Measurements from ENCODE around the gene OR2D2.
A peak's percentile ranks its signal among the peaks of the same experiment; 100 is the strongest.

The OR2D2 gene

GRCh38 chr11:6926208-6927029 is 34.1 kb upstream of the OR2D2 start, which contains the start of gene ZNF215:
Gene ZNF215, plus strand, starts transcription at chr11:6926426. Its CDS starts 5,847 bp downstream, at chr11:6932273.
- ChIA-PET POLR2A (interaction anchor here (1.0 to 1.5 kb wide), 11 partner anchors 13 to 588 kb away, joined by 3 to 8 read pairs (median 4); partner anchors contain the start of genes NLRP14, PPFIBP2 and ZNF214), CTCF (interaction anchor here (0.6 kb wide), 1 partner anchor 249 kb away, joined by 5 read pairs; no protein-coding TSS in a partner anchor)
- TF ChIP-seq L3MBTL2 (conservative IDR thresholded peaks at IDR 0.05) (peak; percentile 83), HDGF (IDR thresholded peaks at IDR 0.05; ENCODE audit: borderline replicate concordance) (no peak)
- peak; percentile 86 for DNase-seq (ENCODE audit: extremely low spot score)

GRCh38 chr11:6925636-6926207 is 33.4 kb upstream of the OR2D2 start:
- ChIA-PET CTCF (no interaction called here), POLR2A (interaction anchor here (1.0 to 1.5 kb wide), 8 partner anchors 13 to 95 kb away, joined by 3 to 8 read pairs (median 4); partner anchors contain the start of genes NLRP14 and ZNF214)
- no peak for TF ChIP-seq ELF4 (IDR thresholded peaks at IDR 0.05)
- TF ChIP-seq SP1 (IDR thresholded peaks at IDR 0.05), result no peak
- TF ChIP-seq FOXA1 (IDR thresholded peaks at IDR 0.05), result no peak
- TF ChIP-seq ZNF384 (IDR thresholded peaks at IDR 0.05), result no peak
- TF ChIP-seq BHLHE40 (IDR thresholded peaks at IDR 0.05; ENCODE audit: borderline replicate concordance), result no peak
- no peak for TF ChIP-seq HDGF (IDR thresholded peaks at IDR 0.05; ENCODE audit: borderline replicate concordance)
- TF ChIP-seq L3MBTL2 (conservative IDR thresholded peaks at IDR 0.05), result no peak
- DNase-seq (ENCODE audit: extremely low spot score), result no peak

DNA sequence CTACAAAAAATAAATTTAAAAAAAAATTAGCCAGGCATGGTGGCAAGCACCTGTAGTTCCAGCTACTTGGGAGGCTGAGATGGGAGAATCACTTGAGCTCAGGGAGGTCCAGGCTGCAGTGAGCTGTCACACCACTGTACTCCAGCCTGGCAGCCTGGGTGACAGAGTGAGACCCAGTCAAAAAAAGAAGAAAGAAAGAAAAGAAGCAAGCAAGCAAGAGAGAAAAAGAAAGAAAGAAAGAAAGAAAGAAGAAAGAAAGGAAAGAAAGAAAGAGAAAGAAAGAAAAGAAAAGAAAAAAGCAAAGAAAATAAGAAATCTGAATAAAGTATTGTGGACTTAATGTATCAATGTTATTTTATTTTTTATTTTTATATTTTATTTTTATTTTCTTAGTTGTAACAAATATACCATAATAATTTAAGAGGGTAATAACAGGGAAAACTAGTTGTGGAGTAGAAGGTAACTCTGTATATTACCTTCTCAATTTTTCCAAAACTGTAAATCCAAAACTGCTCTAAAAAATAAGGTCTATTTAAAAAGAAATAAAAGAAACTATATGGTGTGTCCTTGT is 32.8 kb upstream of the OR2D2 start:
- TF ChIP-seq FOXM1 (IDR thresholded peaks at IDR 0.05; ENCODE audit: borderline replicate concordance) (no peak), CTBP1 (IDR thresholded peaks at IDR 0.05; ENCODE audit: borderline replicate concordance) (no peak), SP1 (IDR thresholded peaks at IDR 0.05) (no peak), FOXA1 (IDR thresholded peaks at IDR 0.05) (no peak), L3MBTL2 (conservative IDR thresholded peaks at IDR 0.05) (no peak)
- DNase-seq (ENCODE audit: extremely low spot score), result no peak
- ChIA-PET POLR2A (interaction anchor here (1.4 kb wide), 1 partner anchor 91 kb away, joined by 4 read pairs; no protein-coding TSS in a partner anchor), CTCF (no interaction called here)

DNA sequence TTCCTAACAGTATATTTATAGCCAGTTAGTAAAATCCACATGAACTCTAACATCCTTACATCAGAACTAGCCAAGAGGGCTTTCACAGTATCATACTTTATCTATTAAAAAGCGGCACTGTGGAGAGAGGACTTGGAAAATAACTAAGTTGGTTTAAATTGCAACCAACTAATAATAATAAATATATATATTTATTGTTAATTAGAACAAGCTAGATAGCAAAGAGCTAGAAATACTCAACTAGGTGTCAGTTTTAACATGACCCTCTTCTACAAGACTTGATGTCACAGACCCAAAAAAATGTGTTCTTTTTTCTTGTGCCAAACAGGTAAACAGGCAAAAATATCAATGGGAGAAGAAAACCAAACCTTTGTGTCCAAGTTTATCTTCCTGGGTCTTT is 28.4 kb upstream of the OR2D2 start, which contains the start of gene OR2D3:
TSS of gene OR2D3 (plus strand) at position 301 of the 400 bp plus-strand sequence. CDS start at position 301, 0 bp downstream.
- POLR2A ChIA-PET, result no interaction called here
- CTCF ChIA-PET, result no interaction called here
- DNase-seq (ENCODE audit: extremely low spot score), result no peak
- TF ChIP-seq BHLHE40 (IDR thresholded peaks at IDR 0.05; ENCODE audit: borderline replicate concordance) (no peak), FOXA1 (IDR thresholded peaks at IDR 0.05) (no peak), ZNF384 (IDR thresholded peaks at IDR 0.05) (no peak), TARDBP (IDR thresholded peaks at IDR 0.05) (no peak), L3MBTL2 (conservative IDR thresholded peaks at IDR 0.05) (no peak), ELF4 (IDR thresholded peaks at IDR 0.05) (no peak), NFRKB (IDR thresholded peaks at IDR 0.05) (no peak), HDGF (IDR thresholded peaks at IDR 0.05; ENCODE audit: borderline replicate concordance) (no peak)
- TF ChIP-seq, protein P1, sequence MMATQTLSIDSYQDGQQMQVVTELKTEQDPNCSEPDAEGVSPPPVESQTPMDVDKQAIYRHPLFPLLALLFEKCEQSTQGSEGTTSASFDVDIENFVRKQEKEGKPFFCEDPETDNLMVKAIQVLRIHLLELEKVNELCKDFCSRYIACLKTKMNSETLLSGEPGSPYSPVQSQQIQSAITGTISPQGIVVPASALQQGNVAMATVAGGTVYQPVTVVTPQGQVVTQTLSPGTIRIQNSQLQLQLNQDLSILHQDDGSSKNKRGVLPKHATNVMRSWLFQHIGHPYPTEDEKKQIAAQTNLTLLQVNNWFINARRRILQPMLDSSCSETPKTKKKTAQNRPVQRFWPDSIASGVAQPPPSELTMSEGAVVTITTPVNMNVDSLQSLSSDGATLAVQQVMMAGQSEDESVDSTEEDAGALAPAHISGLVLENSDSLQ (IDR thresholded peaks at IDR 0.05), result no peak

GRCh38 chr11:6919698-6920097 is 27.4 kb upstream of the OR2D2 start:
- DNase-seq (ENCODE audit: extremely low spot score), result no peak
- POLR2A ChIA-PET, result no interaction called here
- CTCF ChIA-PET, result no interaction called here
- no peak for TF ChIP-seq HDGF (IDR thresholded peaks at IDR 0.05; ENCODE audit: borderline replicate concordance)
- no peak for TF ChIP-seq L3MBTL2 (conservative IDR thresholded peaks at IDR 0.05)
- no peak for TF ChIP-seq ELF4 (IDR thresholded peaks at IDR 0.05)
- no peak for TF ChIP-seq TARDBP (IDR thresholded peaks at IDR 0.05)
- TF ChIP-seq, protein P1 (IDR thresholded peaks at IDR 0.05), result no peak
- TF ChIP-seq FOXA1 (IDR thresholded peaks at IDR 0.05), result no peak
- no peak for TF ChIP-seq CTBP1 (IDR thresholded peaks at IDR 0.05; ENCODE audit: borderline replicate concordance)
- TF ChIP-seq NFRKB (IDR thresholded peaks at IDR 0.05), result no peak
- no peak for TF ChIP-seq LEF1 (IDR thresholded peaks at IDR 0.05; ENCODE audit: borderline replicate concordance)
- TF ChIP-seq ZNF384 (IDR thresholded peaks at IDR 0.05), result no peak

GRCh38 chr11:6911948-6912347 is 19.6 kb upstream of the OR2D2 start:
- ChIA-PET CTCF (interaction anchor here (0.6 kb wide), 1 partner anchor 85 kb away, joined by 4 read pairs; no protein-coding TSS in a partner anchor), POLR2A (no interaction called here)
- TF ChIP-seq ARNT (IDR thresholded peaks at IDR 0.05) (no peak), FOXK2 (IDR thresholded peaks at IDR 0.05) (no peak), BHLHE40 (IDR thresholded peaks at IDR 0.05; ENCODE audit: borderline replicate concordance) (no peak), ELF4 (IDR thresholded peaks at IDR 0.05) (no peak), HDGF (IDR thresholded peaks at IDR 0.05; ENCODE audit: borderline replicate concordance) (no peak), ZNF384 (IDR thresholded peaks at IDR 0.05) (no peak), NFRKB (IDR thresholded peaks at IDR 0.05) (no peak), SUZ12 (IDR thresholded peaks at IDR 0.05) (no peak), TARDBP (IDR thresholded peaks at IDR 0.05) (no peak), FOXM1 (IDR thresholded peaks at IDR 0.05; ENCODE audit: borderline replicate concordance) (no peak), SP1 (IDR thresholded peaks at IDR 0.05) (no peak), L3MBTL2 (conservative IDR thresholded peaks at IDR 0.05) (no peak), LEF1 (IDR thresholded peaks at IDR 0.05; ENCODE audit: borderline replicate concordance) (no peak), FOXA1 (IDR thresholded peaks at IDR 0.05) (no peak), CTBP1 (IDR thresholded peaks at IDR 0.05; ENCODE audit: borderline replicate concordance) (no peak)
- TF ChIP-seq, protein P1 (IDR thresholded peaks at IDR 0.05), result no peak
- no peak for DNase-seq (ENCODE audit: extremely low spot score)

Measured in HEK293T (cell line).